ENCODE results near the gene NPTX2. TPM values are rescaled to one million over a fixed set of nuclear protein-coding genes. Genes with fewer than 3 reads are reported as not detected.

Gene NPTX2
- total RNA-seq, 1 donor from 2014 or later, result 5.6 TPM

GRCh38 chr7:98670186-98670585 lies 53.1 kb downstream of the NPTX2 start:
- TF ChIP-seq CTCF (IDR thresholded peaks at IDR 0.05) (no peak), EZH2phosphoT487 (IDR thresholded peaks at IDR 0.05) (no peak), EZH2 (IDR thresholded peaks at IDR 0.05) (no peak)
- Histone ChIP-seq H3K4me2 (no peak overlapping the region), H3K4me1 (peaks cover 4% of the 10 kb centered on the region), H3K79me2 (ENCODE audit: low read depth) (no peaks in the 10 kb centered on the region), H3K36me3 (no peaks in the 10 kb centered on the region), H3K27me3 (no peaks in the 10 kb centered on the region), H3K4me3 (no peak overlapping the region), H3K27ac (no peak overlapping the region), H3K9me3 (ENCODE audit: low read depth) (no peaks in the 10 kb centered on the region), H3F3A (ENCODE audit: low read depth) (no peaks in the 10 kb centered on the region), H2AFZ (replicated peaks) (no peak overlapping the region), H3K9ac (no peak overlapping the region), H4K20me1 (ENCODE audit: low read depth) (no peaks in the 10 kb centered on the region)
- Mint-ChIP-seq H3K9me3 (peaks cover 3% of the 10 kb centered on the region), H3K36me3 (no peaks in the 10 kb centered on the region), H3K27ac (no peak overlapping the region), H3K4me1 (peaks cover 6% of the 10 kb centered on the region), H3K27me3 (ENCODE audit: insufficient read depth, low read depth) (peaks cover 2% of the 10 kb centered on the region), H3K4me3 (no peak overlapping the region)
- no peak for DNase-seq (ENCODE audit: low spot score)

GRCh38 chr7:98671733-98672331 lies 54.7 kb downstream of the NPTX2 start:
- H2AFZ ChIP-seq (replicated peaks), result no peak overlapping the region
- H3K9me3 ChIP-seq (ENCODE audit: low read depth), result no peaks in the 10 kb centered on the region
- H3K36me3 Mint-ChIP-seq, result no peaks in the 10 kb centered on the region
- no peak overlapping the region for H3K9ac ChIP-seq
- no peaks in the 10 kb centered on the region for H3F3A ChIP-seq (ENCODE audit: low read depth)
- no peak overlapping the region for H3K4me3 ChIP-seq
- H3K36me3 ChIP-seq, result no peaks in the 10 kb centered on the region
- no peak for DNase-seq (ENCODE audit: low spot score)
- H3K79me2 ChIP-seq (ENCODE audit: low read depth), result no peaks in the 10 kb centered on the region
- TF ChIP-seq CTCF (IDR thresholded peaks at IDR 0.05) (no peak), EZH2phosphoT487 (IDR thresholded peaks at IDR 0.05) (no peak), EZH2 (IDR thresholded peaks at IDR 0.05) (no peak)
- peaks cover 5% of the 10 kb centered on the region for H3K4me1 Mint-ChIP-seq
- H3K9me3 Mint-ChIP-seq, result peaks cover 3% of the 10 kb centered on the region
- H3K4me2 ChIP-seq, result no peak overlapping the region
- no peak overlapping the region for H3K27ac Mint-ChIP-seq
- H3K4me3 Mint-ChIP-seq, result no peak overlapping the region
- H3K4me1 ChIP-seq, result peaks cover 4% of the 10 kb centered on the region
- no peaks in the 10 kb centered on the region for H3K27me3 ChIP-seq
- H4K20me1 ChIP-seq (ENCODE audit: low read depth), result no peaks in the 10 kb centered on the region
- H3K27me3 Mint-ChIP-seq (ENCODE audit: insufficient read depth, low read depth), result peaks cover 5% of the 10 kb centered on the region
- no peak overlapping the region for H3K27ac ChIP-seq

- no peaks in the 10 kb centered on the region for H3K36me3 ChIP-seq
- H3K4me1 Mint-ChIP-seq, result no peaks in the 10 kb centered on the region
- H3K27me3 Mint-ChIP-seq (ENCODE audit: insufficient read depth, low read depth), result peaks cover 6% of the 10 kb centered on the region
- H3K4me3 ChIP-seq, result no peak overlapping the region
- no peak overlapping the region for H3K27ac ChIP-seq
- TF ChIP-seq CTCF (IDR thresholded peaks at IDR 0.05) (no peak), EZH2phosphoT487 (IDR thresholded peaks at IDR 0.05) (no peak), EZH2 (IDR thresholded peaks at IDR 0.05) (no peak)
- H4K20me1 ChIP-seq (ENCODE audit: low read depth), result no peaks in the 10 kb centered on the region
- H3K36me3 Mint-ChIP-seq, result no peaks in the 10 kb centered on the region
- H3K9ac ChIP-seq, result no peak overlapping the region
- H3K27ac Mint-ChIP-seq, result no peak overlapping the region
- no peak overlapping the region for H2AFZ ChIP-seq (replicated peaks)
- DNase-seq (ENCODE audit: low spot score), result no peak
- peaks cover 12% of the 10 kb centered on the region for H3K9me3 Mint-ChIP-seq
- no peaks in the 10 kb centered on the region for H3K27me3 ChIP-seq
- no peaks in the 10 kb centered on the region for H3K9me3 ChIP-seq (ENCODE audit: low read depth)
- H3K79me2 ChIP-seq (ENCODE audit: low read depth), result no peaks in the 10 kb centered on the region
- H3K4me3 Mint-ChIP-seq, result no peak overlapping the region
- no peaks in the 10 kb centered on the region for H3F3A ChIP-seq (ENCODE audit: low read depth)
- no peak overlapping the region for H3K4me2 ChIP-seq
- no peaks in the 10 kb centered on the region for H3K4me1 ChIP-seq
Observed at GRCh38 chr7:98674461-98674860, 57.4 kb downstream of the NPTX2 start.

Data from neural progenitor cell (in vitro differentiated cells).